ENCODE results near the gene SNED1. TPM values are rescaled to one million over a fixed set of nuclear protein-coding genes. Genes with fewer than 3 reads are reported as not detected.

Gene SNED1
- total RNA-seq, 2 donors from 2014 or later, result 0.66 to 4.5 TPM

GRCh38 chr2:241033994-241034393 is 35.6 kb downstream of the SNED1 start:
- Mint-ChIP-seq H3K36me3 (ENCODE audit: low read depth) (no peaks in the 10 kb centered on the region), H3K4me3 (no peak overlapping the region), H3K27me3 (ENCODE audit: insufficient read depth) (peaks cover 38% of the 10 kb centered on the region), H3K4me1 (no peaks in the 10 kb centered on the region), H3K27ac (no peak overlapping the region), H3K9me3 (no peaks in the 10 kb centered on the region)
- 86% methylated on average over 2 to 7 of the region's 7 CpGs for WGBS, 2 experiments (ENCODE audit: insufficient coverage in 1 of 2, insufficient read length in 1 of 2)
- Histone ChIP-seq H3K4me1 (ENCODE audit: control insufficient read depth, insufficient read depth, low read length) (peaks cover 6% of the 10 kb centered on the region), H3K27me3 (ENCODE audit: control insufficient read depth, insufficient read depth, low read length, poor library complexity, severe bottlenecking) (peaks cover 38% of the 10 kb centered on the region), H3K36me3 (ENCODE audit: control insufficient read depth, insufficient read depth, low read length) (no peaks in the 10 kb centered on the region), H3K9ac (ENCODE audit: extremely low read depth, low read length, poor library complexity, severe bottlenecking) (no peak overlapping the region), H3K9me3 (ENCODE audit: control insufficient read depth, low read length) (no peaks in the 10 kb centered on the region), H3K27ac (ENCODE audit: low read depth, low read length) (no peak overlapping the region), H3K4me3 (ENCODE audit: low read length) (no peak overlapping the region)
- DNase-seq, result peak; percentile 44
- no peak for TF ChIP-seq CTCF (conservative IDR thresholded peaks at IDR 0.05)

GRCh38 chr2:241034490-241035141 is 36.2 kb downstream of the SNED1 start:
- H3K9ac ChIP-seq (ENCODE audit: extremely low read depth, low read length, poor library complexity, severe bottlenecking), result no peak overlapping the region
- H3K27ac Mint-ChIP-seq, result no peak overlapping the region
- H3K27ac ChIP-seq (ENCODE audit: low read depth, low read length), result no peak overlapping the region
- 93 to 96% methylated on average over 18 to 22 of the region's 22 CpGs for WGBS, 2 experiments (ENCODE audit: insufficient coverage in 1 of 2, insufficient read length in 1 of 2)
- H3K4me3 ChIP-seq (ENCODE audit: low read length), result no peak overlapping the region
- no peak overlapping the region for H3K4me3 Mint-ChIP-seq
- H3K36me3 Mint-ChIP-seq (ENCODE audit: low read depth), result no peaks in the 10 kb centered on the region
- H3K36me3 ChIP-seq (ENCODE audit: control insufficient read depth, insufficient read depth, low read length), result no peaks in the 10 kb centered on the region
- H3K9me3 Mint-ChIP-seq, result no peaks in the 10 kb centered on the region
- H3K9me3 ChIP-seq (ENCODE audit: control insufficient read depth, low read length), result no peaks in the 10 kb centered on the region
- peaks cover 38% of the 10 kb centered on the region for H3K27me3 ChIP-seq (ENCODE audit: control insufficient read depth, insufficient read depth, low read length, poor library complexity, severe bottlenecking)
- H3K27me3 Mint-ChIP-seq (ENCODE audit: insufficient read depth), result peaks cover 39% of the 10 kb centered on the region
- H3K4me1 ChIP-seq (ENCODE audit: control insufficient read depth, insufficient read depth, low read length), result peaks cover 6% of the 10 kb centered on the region
- H3K4me1 Mint-ChIP-seq, result no peaks in the 10 kb centered on the region
- no peak for TF ChIP-seq CTCF (conservative IDR thresholded peaks at IDR 0.05)
- no peak for DNase-seq

GRCh38 chr2:241035142-241035817 is 36.9 kb downstream of the SNED1 start:
- no peak overlapping the region for H3K9ac ChIP-seq (ENCODE audit: extremely low read depth, low read length, poor library complexity, severe bottlenecking)
- Mint-ChIP-seq H3K9me3 (no peaks in the 10 kb centered on the region), H3K27me3 (ENCODE audit: insufficient read depth) (peaks cover 41% of the 10 kb centered on the region), H3K27ac (no peak overlapping the region), H3K4me3 (no peak overlapping the region), H3K4me1 (no peaks in the 10 kb centered on the region), H3K36me3 (ENCODE audit: low read depth) (no peaks in the 10 kb centered on the region)
- no peak for TF ChIP-seq CTCF (conservative IDR thresholded peaks at IDR 0.05)
- H3K9me3 ChIP-seq (ENCODE audit: control insufficient read depth, low read length), result no peaks in the 10 kb centered on the region
- DNase-seq, result peak; percentile 77
- H3K4me3 ChIP-seq (ENCODE audit: low read length), result no peak overlapping the region
- 61 to 69% methylated on average over 12 to 31 of the region's 31 CpGs for WGBS, 2 experiments (ENCODE audit: insufficient coverage in 1 of 2, insufficient read length in 1 of 2)
- no peak overlapping the region for H3K27ac ChIP-seq (ENCODE audit: low read depth, low read length)
- peaks cover 38% of the 10 kb centered on the region for H3K27me3 ChIP-seq (ENCODE audit: control insufficient read depth, insufficient read depth, low read length, poor library complexity, severe bottlenecking)
- H3K4me1 ChIP-seq (ENCODE audit: control insufficient read depth, insufficient read depth, low read length), result peaks cover 6% of the 10 kb centered on the region
- H3K36me3 ChIP-seq (ENCODE audit: control insufficient read depth, insufficient read depth, low read length), result no peaks in the 10 kb centered on the region
